Esophagus squamous epithelium (tissue), 5 donors: ENCODE measurements around the gene BAZ2B. TPM values are rescaled to one million over a fixed set of nuclear protein-coding genes. Genes with fewer than 3 reads are reported as not detected.

Source experiments
- DNase-seq: peaks from one replicate; lab custom pipeline; 2025; lab: John Stamatoyannopoulos, UW
- H3K27ac ChIP-seq, 4 donors: fragments of 200-600 bp; sonication (generic); one replicate each; pipeline ENCODE4 v1.5.1; 2016 to 2019; ENCODE audit warnings: mild to moderate bottlenecking in 1 of 4
- H3K27me3 ChIP-seq, 4 donors: fragments of 200-600 bp; sonication (generic); 1 replicate in 3 of 4; 2 replicates in 1 of 4; pipeline versions ENCODE4 v1.5.1 to v1.6.0; 2017 to 2021; ENCODE audit warnings: antibody characterized with exemption in 1 of 4
- H3K36me3 ChIP-seq, 3 donors: fragments of 200-600 bp; sonication (generic); one replicate each; pipeline ENCODE4 v1.5.1; 2016 to 2019
- H3K4me1 ChIP-seq, 3 donors: fragments of 200-600 bp; sonication (generic); one replicate each; pipeline ENCODE4 v1.5.1; 2017 to 2019
- H3K4me3 ChIP-seq, 4 donors: fragments of 200-600 bp; sonication (generic); 1 replicate in 3 of 4; 2 replicates in 1 of 4; pipeline ENCODE4 v1.5.1; 2016 to 2019; ENCODE audit warnings: mild to moderate bottlenecking in 2 of 4, moderate library complexity in 1 of 4
- H3K9me3 ChIP-seq, 3 donors: fragments of 200-600 bp; sonication (generic); one replicate each; pipeline ENCODE4 v1.5.1; 2016 to 2019
- CTCF ChIP-seq, 6 experiments: fragments of 450-650 bp in 4 of 6; fragments of 200-600 bp in 2 of 6; sonication (generic) in 2 of 6; IDR thresholded peaks; one replicate each; pipeline ENCODE4 v1.5.1; 2016 to 2019; ENCODE audit warnings: antibody characterized with exemption in 6 of 6, mild to moderate bottlenecking in 4 of 6, moderate library complexity in 4 of 6
- POLR2A ChIP-seq, 4 donors: fragments of 450-650 bp; IDR thresholded peaks; one replicate each; pipeline ENCODE4 v1.6.1; 2017; ENCODE audit warnings: antibody characterized with exemption in 4 of 4, mild to moderate bottlenecking in 4 of 4, moderate library complexity in 3 of 4
- WGBS, 2 donors: methylation state at CpG; one replicate each; pipeline ENCODE4 v1.1.5; 2018; 5-methylcytosine and 5-hydroxymethylcytosine counted together
- intact Hi-C: fragments of 100-400 bp; cut with DNase I; formaldehyde crosslinking; loops from one replicate; pipeline ENCODE4 v1.15.0; 2022
- total RNA-seq, 4 donors: library from RNA; depleted of rRNA; stranded (reverse); fragments of >200 nt; gene quantifications; one replicate each; pipeline ENCODE4 v1.1.0, GENCODE V29; 2016
- donor health status: DM: yes; HTN: yes; CAD: no.

Gene BAZ2B
- total RNA-seq, 4 donors from 2014 or later: 41.6 to 94.6 (median 54.1) TPM

GRCh38 chr2:159462961-159463360 lies 153.4 kb downstream of the BAZ2B start:
- H3K27me3 ChIP-seq: no peaks in the 10 kb centered on the region
- no peak for DNase-seq
- WGBS, 2 donors: 97 to 98% methylated on average over 7 of the region's 7 CpGs
- intact Hi-C loops: no loop called here
- no peaks in the 10 kb centered on the region for H3K9me3 ChIP-seq
- peaks cover 0 to 2% (median 0%) of the 10 kb centered on the region in 3 donors for H3K4me1 ChIP-seq
- H3K36me3 ChIP-seq: peaks cover 0 to 15% (median 0%) of the 10 kb centered on the region in 3 donors
- no peak for TF ChIP-seq POLR2A (IDR thresholded peaks at IDR 0.05)
- no peak for TF ChIP-seq CTCF (IDR thresholded peaks at IDR 0.05)
- H3K4me3 ChIP-seq: no peak overlapping the region
- H3K27ac ChIP-seq: no peak overlapping the region

GRCh38 chr2:159462201-159462785 lies 154.1 kb downstream of the BAZ2B start:
- 92 to 98% methylated on average over 9 of the region's 9 CpGs for WGBS, 2 donors
- Histone ChIP-seq H3K36me3 (peaks cover 0 to 11% (median 0%) of the 10 kb centered on the region in 3 donors), H3K27me3 (no peaks in the 10 kb centered on the region), H3K4me1 (peaks cover 0 to 2% (median 0%) of the 10 kb centered on the region in 3 donors), H3K9me3 (no peaks in the 10 kb centered on the region), H3K4me3 (no peak overlapping the region), H3K27ac (no peak overlapping the region)
- TF ChIP-seq CTCF (IDR thresholded peaks at IDR 0.05) (no peak), POLR2A (IDR thresholded peaks at IDR 0.05) (no peak)
- intact Hi-C loops: no loop called here
- no peak for DNase-seq

GRCh38 chr2:159461076-159461475 lies 155.3 kb downstream of the BAZ2B start:
- peaks cover 0 to 11% (median 0%) of the 10 kb centered on the region in 3 donors for H3K36me3 ChIP-seq
- H3K9me3 ChIP-seq: no peaks in the 10 kb centered on the region
- peaks cover 0 to 2% (median 0%) of the 10 kb centered on the region in 3 donors for H3K4me1 ChIP-seq
- no peak overlapping the region for H3K27ac ChIP-seq
- H3K4me3 ChIP-seq: no peak overlapping the region
- 61 to 64% methylated on average over 2 of the region's 2 CpGs for whole genome bisulfite sequencing, 2 donors
- H3K27me3 ChIP-seq: no peaks in the 10 kb centered on the region
- TF ChIP-seq CTCF (IDR thresholded peaks at IDR 0.05): no peak
- no peak for TF ChIP-seq POLR2A (IDR thresholded peaks at IDR 0.05)
- no peak for DNase-seq
- intact Hi-C loops: no loop called here

- no peak for DNase-seq
- Histone ChIP-seq H3K36me3 (peaks cover 0 to 7% (median 0%) of the 10 kb centered on the region in 3 donors), H3K27me3 (no peaks in the 10 kb centered on the region), H3K4me3 (no peak overlapping the region), H3K4me1 (peaks cover 0 to 2% (median 0%) of the 10 kb centered on the region in 3 donors), H3K9me3 (no peaks in the 10 kb centered on the region), H3K27ac (no peak overlapping the region)
- TF ChIP-seq POLR2A (IDR thresholded peaks at IDR 0.05) (no peak), CTCF (IDR thresholded peaks at IDR 0.05) (no peak)
- 63 to 77% methylated on average over 1 of the region's 1 CpG for WGBS, 2 donors
- intact Hi-C loops: no loop called here
These were observed 156.1 kb downstream of the BAZ2B start for GRCh38 chr2:159460227-159460626.

GRCh38 chr2:159459279-159459678 lies 157.1 kb downstream of the BAZ2B start:
- no peak overlapping the region for H3K27ac ChIP-seq
- no peaks in the 10 kb centered on the region for H3K9me3 ChIP-seq
- no peak for DNase-seq
- no peak overlapping the region for H3K4me3 ChIP-seq
- H3K4me1 ChIP-seq: peaks cover 0 to 2% (median 0%) of the 10 kb centered on the region in 3 donors
- 74 to 83% methylated on average over 1 of the region's 1 CpG for WGBS, 2 donors
- H3K27me3 ChIP-seq: no peaks in the 10 kb centered on the region
- TF ChIP-seq CTCF (IDR thresholded peaks at IDR 0.05) (no peak), POLR2A (IDR thresholded peaks at IDR 0.05) (no peak)
- H3K36me3 ChIP-seq: peaks cover 0 to 1% (median 0%) of the 10 kb centered on the region in 3 donors
- intact Hi-C loops: no loop called here
